Colonic mucosa (tissue), 4 donors: Measurements from ENCODE around the gene PLAGL1. TPM values are rescaled to one million over a fixed set of nuclear protein-coding genes. Genes with fewer than 3 reads are reported as not detected.

Experiments
- DNase-seq: peaks from one replicate; pipeline ENCODE4 v3.0.0-alpha.2; 2020
- H3K27ac ChIP-seq: fragments of 200-600 bp; one replicate; pipeline ENCODE4 v1.8.0; 2021
- H3K27me3 ChIP-seq: fragments of 200-600 bp; one replicate; pipeline ENCODE4 v1.8.0; 2021
- H3K36me3 ChIP-seq: fragments of 200-600 bp; one replicate; pipeline ENCODE4 v1.8.0; 2021
- H3K4me1 ChIP-seq: fragments of 200-600 bp; one replicate; pipeline ENCODE4 v1.8.0; 2021; ENCODE audit warnings: mild to moderate bottlenecking
- H3K4me3 ChIP-seq: fragments of 200-600 bp; one replicate; pipeline ENCODE4 v1.8.0; 2021
- H3K9ac ChIP-seq, 2 donors: one replicate each; pipeline ENCODE4 v1.7.0; 2013; ENCODE audit warnings: control low read depth in 2 of 2, low read depth in 2 of 2, low read length in 2 of 2
- H3K9me3 ChIP-seq: fragments of 200-600 bp; one replicate; pipeline ENCODE4 v1.8.0; 2021
- CTCF ChIP-seq: fragments of 200-600 bp; IDR thresholded peaks from one replicate; pipeline ENCODE4 v1.8.0; 2022; ENCODE audit warnings: antibody characterized with exemption, mild to moderate bottlenecking
- intact Hi-C: fragments of 100-400 bp; cut with DNase I; formaldehyde crosslinking; loops from one replicate; pipeline ENCODE4 v1.14.1; 2022
- total RNA-seq, 2 donors: library from RNA; stranded (reverse); fragmentation: NEBNext Ultra II Directional in 1 of 2; extraction: Animal tissue kit (Norgen Biotek cat#: 25700) in 1 of 2; gene quantifications; one replicate each; pipeline ENCODE4 v1.2.1, GENCODE V29; 2021
- donor health status: healthy.
- donor health status: DM: no; HTN: no; CAD: no.
- donor health status: DM: no; HTN: no; CAD: no.

Gene PLAGL1
- total RNA-seq, 2 donors from 2014 or later: 30.2 to 51.1 TPM

GRCh38 chr6:143992285-143992684 is 15.8 kb downstream of the PLAGL1 start:
- no peaks in the 10 kb centered on the region for H3K4me1 ChIP-seq
- no peak for TF ChIP-seq CTCF
- H3K9ac ChIP-seq: no peak overlapping the region
- H3K27ac ChIP-seq: no peak overlapping the region
- no peak overlapping the region for H3K4me3 ChIP-seq
- H3K9me3 ChIP-seq: no peaks in the 10 kb centered on the region
- intact Hi-C loops: no loop called here
- H3K36me3 ChIP-seq: no peaks in the 10 kb centered on the region
- DNase-seq: no peak
- H3K27me3 ChIP-seq: no peaks in the 10 kb centered on the region

GRCh38 chr6:143986463-143987065 is 21.5 kb downstream of the PLAGL1 start:
- intact Hi-C loops: no loop called here

DNA sequence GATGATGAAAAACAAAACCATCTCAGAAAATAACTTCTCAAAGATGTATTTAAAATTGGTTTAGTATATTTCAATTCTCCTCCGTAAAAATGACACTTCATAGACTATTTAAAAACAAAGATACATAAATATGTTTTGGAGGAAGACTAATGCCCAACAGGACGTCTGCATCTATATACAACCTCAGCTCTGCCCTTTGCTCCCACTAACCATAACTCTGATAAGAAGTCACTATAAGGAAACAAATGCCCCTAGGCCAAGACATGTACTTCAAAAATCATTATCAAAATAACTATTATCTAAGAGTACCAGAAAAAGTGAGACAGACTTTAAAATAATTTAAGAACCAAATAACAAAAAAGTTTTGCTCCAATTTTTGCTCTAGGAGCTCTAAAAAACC is 23.4 kb downstream of the PLAGL1 start:
- DNase-seq: no peak
- H3K9ac ChIP-seq: no peak overlapping the region
- TF ChIP-seq CTCF: no peak
- H3K9me3 ChIP-seq: no peaks in the 10 kb centered on the region
- no peaks in the 10 kb centered on the region for H3K27me3 ChIP-seq
- no peak overlapping the region for H3K4me3 ChIP-seq
- intact Hi-C loops: no loop called here
- no peaks in the 10 kb centered on the region for H3K36me3 ChIP-seq
- no peaks in the 10 kb centered on the region for H3K4me1 ChIP-seq
- H3K27ac ChIP-seq: no peak overlapping the region

More at GRCh38 chr6:143986463-143987065, 21.5 kb downstream of the PLAGL1 start:
- no peak for TF ChIP-seq CTCF
- no peaks in the 10 kb centered on the region for H3K9me3 ChIP-seq
- no peak overlapping the region for H3K9ac ChIP-seq
- H3K27me3 ChIP-seq: no peaks in the 10 kb centered on the region
- H3K4me1 ChIP-seq: no peaks in the 10 kb centered on the region
- no peak overlapping the region for H3K4me3 ChIP-seq
- DNase-seq: no peak
- H3K36me3 ChIP-seq: no peaks in the 10 kb centered on the region
- no peak overlapping the region for H3K27ac ChIP-seq

DNA sequence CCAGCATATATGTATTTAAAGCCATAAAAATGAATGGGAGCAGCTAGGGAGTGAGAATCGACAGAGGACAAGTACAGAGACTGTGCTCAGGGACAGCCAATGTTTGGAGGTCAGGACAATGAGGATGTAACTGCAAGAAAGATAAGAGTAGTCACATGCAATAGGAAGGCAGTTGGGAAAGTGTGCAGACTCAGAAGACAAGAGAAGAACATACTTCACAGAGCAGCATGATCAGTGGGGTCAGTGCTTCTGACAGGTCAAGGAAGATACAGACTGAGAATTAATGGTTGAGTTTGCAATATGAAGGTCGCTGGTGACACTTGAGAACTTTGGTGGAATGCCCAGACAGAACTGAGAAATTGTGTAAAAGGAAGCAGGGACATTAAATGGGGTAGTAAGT is 25.1 kb downstream of the PLAGL1 start:
- no peaks in the 10 kb centered on the region for H3K4me1 ChIP-seq
- no peak overlapping the region for H3K4me3 ChIP-seq
- H3K9me3 ChIP-seq: no peaks in the 10 kb centered on the region
- H3K9ac ChIP-seq: no peak overlapping the region
- H3K27me3 ChIP-seq: no peaks in the 10 kb centered on the region
- no peak overlapping the region for H3K27ac ChIP-seq
- DNase-seq: no peak
- no peaks in the 10 kb centered on the region for H3K36me3 ChIP-seq
- intact Hi-C loops: no loop called here
- TF ChIP-seq CTCF: no peak

- Histone ChIP-seq H3K4me1 (no peaks in the 10 kb centered on the region), H3K4me3 (no peak overlapping the region), H3K9me3 (no peaks in the 10 kb centered on the region), H3K9ac (no peak overlapping the region), H3K27me3 (no peaks in the 10 kb centered on the region), H3K27ac (no peak overlapping the region), H3K36me3 (no peaks in the 10 kb centered on the region)
- DNase-seq: no peak
- no peak for TF ChIP-seq CTCF
- intact Hi-C loops: no loop called here
Measured at GRCh38 chr6:143980921-143981320, 27.1 kb downstream of the PLAGL1 start.
